Mesendoderm (in vitro differentiated cells): Measurements from ENCODE around the gene EIF4E1B.

Source experiments
- DNase-seq: peaks from one replicate; pipeline ENCODE4 v3.0.0; 2013
- H2AK5ac ChIP-seq: 2 replicates; pipeline ENCODE4 v1.6.1; 2013; ENCODE audit warnings: low read length, inconsistent platforms
- H2BK120ac ChIP-seq: 2 replicates; pipeline ENCODE4 v1.6.1; 2013; ENCODE audit warnings: low read depth, mild to moderate bottlenecking, low read length, moderate library complexity, mixed read lengths
- H2BK15ac ChIP-seq: replicated peaks from 2 replicates; pipeline ENCODE4 v1.6.1; 2013; ENCODE audit warnings: low read depth, mild to moderate bottlenecking, moderate library complexity
- H2BK5ac ChIP-seq: 2 replicates; pipeline ENCODE4 v1.6.1; 2013; ENCODE audit warnings: low read length, inconsistent platforms
- H3K18ac ChIP-seq: 2 replicates; pipeline ENCODE4 v1.6.1; 2013; ENCODE audit warnings: mild to moderate bottlenecking, low read length, mixed read lengths
- H3K23ac ChIP-seq: one replicate; pipeline ENCODE4 v1.6.1; 2013; ENCODE audit warnings: low read length
- H3K27ac ChIP-seq: 2 replicates; pipeline ENCODE4 v1.5.1; 2013; ENCODE audit warnings: low read depth, mild to moderate bottlenecking, inconsistent platforms, low read length, moderate library complexity
- H3K27me3 ChIP-seq: 2 replicates; pipeline ENCODE4 v1.6.1; 2013; ENCODE audit warnings: low read length, control low read depth, mild to moderate bottlenecking, inconsistent platforms; ENCODE audit not compliant: insufficient read depth, poor library complexity
- H3K36me3 ChIP-seq: 2 replicates; pipeline ENCODE4 v1.6.1; 2013; ENCODE audit warnings: low read length, inconsistent platforms; ENCODE audit not compliant: control insufficient read depth, insufficient read depth
- H3K4ac ChIP-seq: one replicate; pipeline ENCODE4 v1.6.1; 2013; ENCODE audit warnings: low read depth, mild to moderate bottlenecking, low read length, moderate library complexity
- H3K4me1 ChIP-seq: 2 replicates; pipeline ENCODE4 v1.6.1; 2013; ENCODE audit warnings: low read depth, low read length, inconsistent platforms; ENCODE audit not compliant: control insufficient read depth
- H3K4me2 ChIP-seq: 2 replicates; pipeline ENCODE4 v1.6.1; 2013; ENCODE audit warnings: low read length
- H3K4me3 ChIP-seq: 2 replicates; pipeline ENCODE4 v1.5.1; 2013; ENCODE audit warnings: mild to moderate bottlenecking, low read length
- H3K56ac ChIP-seq: one replicate; pipeline ENCODE4 v1.6.1; 2013; ENCODE audit warnings: low read length
- H3K79me1 ChIP-seq: 2 replicates; pipeline ENCODE4 v1.6.1; 2013; ENCODE audit warnings: low read length, inconsistent platforms
- H3K79me2 ChIP-seq: 2 replicates; pipeline ENCODE4 v1.6.1; 2013; ENCODE audit warnings: mild to moderate bottlenecking, low read length; ENCODE audit not compliant: control insufficient read depth, insufficient read depth
- H3K9ac ChIP-seq: 2 replicates; pipeline ENCODE4 v1.6.1; 2013; ENCODE audit warnings: low read length, inconsistent platforms
- H4K5ac ChIP-seq: one replicate; pipeline ENCODE4 v1.6.1; 2013; ENCODE audit warnings: low read length
- H4K8ac ChIP-seq: one replicate; pipeline ENCODE4 v1.6.1; 2013; ENCODE audit warnings: low read depth, mild to moderate bottlenecking, control low read depth, low read length, moderate library complexity
- WGBS: extraction: QIAGEN DNeasy Blood & Tissue Kit; methylation state at CpG from one replicate; pipeline ENCODE4 v1.1.7; 2013; ENCODE audit warnings: low lambda C conversion rate, missing lambda C conversion rate; ENCODE audit not compliant: insufficient coverage; ENCODE audit errors: extremely low coverage; 5-methylcytosine and 5-hydroxymethylcytosine counted together

The EIF4E1B gene

DNA sequence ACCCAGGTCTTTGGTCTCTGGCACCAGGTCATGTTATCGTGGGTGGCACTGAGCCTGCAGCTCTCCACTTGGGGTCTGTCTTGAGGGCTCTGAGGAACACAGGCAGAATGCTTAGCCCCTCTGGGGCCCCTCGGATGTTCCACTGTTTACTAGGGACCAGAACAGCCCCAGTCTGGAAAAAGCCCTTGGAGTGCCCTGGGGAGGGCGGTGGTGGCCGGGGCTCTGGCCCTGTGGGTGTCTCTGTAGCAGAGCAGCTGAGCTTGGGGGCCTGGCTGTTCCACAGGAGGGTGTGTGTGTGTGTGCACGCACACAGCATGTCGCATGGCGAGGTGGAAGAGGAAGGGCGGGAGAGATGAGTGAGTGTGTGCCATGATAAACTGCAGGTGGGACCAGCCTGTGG is 35.9 kb upstream of the EIF4E1B start:
- Histone ChIP-seq H3K4ac (no peak overlapping the region), H3K27ac (no peak overlapping the region), H4K5ac (no peak overlapping the region), H3K23ac (no peak overlapping the region), H3K4me2 (no peak overlapping the region), H3K56ac (no peak overlapping the region), H3K27me3 (no peaks in the 10 kb centered on the region), H4K8ac (no peak overlapping the region), H2BK15ac (no peak overlapping the region), H2AK5ac (no peak overlapping the region), H3K18ac (no peak overlapping the region), H3K36me3 (no peaks in the 10 kb centered on the region), H2BK120ac (no peak overlapping the region), H3K79me2 (no peaks in the 10 kb centered on the region), H3K79me1 (no peaks in the 10 kb centered on the region), H3K9ac (no peak overlapping the region), H3K4me1 (no peaks in the 10 kb centered on the region), H3K4me3 (no peak overlapping the region), H2BK5ac (no peak overlapping the region)
- WGBS, result no CpG with 5 or more reads among the region's 8 CpGs
- DNase-seq, result no peak

- Histone ChIP-seq H3K56ac (no peak overlapping the region), H2BK120ac (no peak overlapping the region), H3K27me3 (no peaks in the 10 kb centered on the region), H4K5ac (no peak overlapping the region), H3K23ac (no peak overlapping the region), H3K4me3 (no peak overlapping the region), H2BK15ac (no peak overlapping the region), H3K4ac (no peak overlapping the region), H4K8ac (no peak overlapping the region), H3K9ac (no peak overlapping the region), H2AK5ac (no peak overlapping the region), H2BK5ac (no peak overlapping the region), H3K4me2 (no peak overlapping the region), H3K27ac (no peak overlapping the region), H3K79me2 (no peaks in the 10 kb centered on the region), H3K79me1 (no peaks in the 10 kb centered on the region), H3K36me3 (no peaks in the 10 kb centered on the region), H3K4me1 (no peaks in the 10 kb centered on the region), H3K18ac (no peak overlapping the region)
- DNase-seq, result no peak
- no CpG with 5 or more reads among the region's 11 CpGs for WGBS
These were observed 35.0 kb upstream of the EIF4E1B start for GRCh38 chr5:176595386-176595943.

DNA sequence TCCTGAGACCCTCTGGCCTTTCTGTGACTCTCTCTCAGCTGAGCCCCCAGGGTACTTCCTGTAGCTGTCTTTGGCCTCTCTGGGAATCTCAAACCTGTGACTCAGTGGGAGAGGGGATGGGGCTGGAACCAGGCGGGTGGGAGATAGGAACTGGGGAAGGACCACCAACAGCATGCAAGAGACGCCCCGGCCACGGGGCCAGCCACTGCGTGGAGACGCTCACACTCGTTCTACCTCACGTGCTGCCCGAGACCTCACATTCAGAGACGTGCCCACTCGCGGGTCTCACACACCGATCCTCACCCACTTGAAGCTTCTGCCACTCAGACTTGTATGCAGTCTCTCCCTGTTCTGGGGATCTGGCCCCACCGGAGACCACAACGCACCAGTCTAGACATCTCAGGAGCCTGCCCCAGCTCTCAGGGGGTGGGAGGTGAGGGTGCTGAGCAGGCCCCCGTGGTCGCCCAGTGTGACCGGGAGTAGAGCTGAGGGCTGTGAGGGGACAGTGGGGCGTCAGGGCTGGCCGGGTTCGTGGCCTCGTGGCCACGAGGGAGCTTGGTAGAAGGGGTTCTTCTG is 34.3 kb upstream of the EIF4E1B start:
- Histone ChIP-seq H3K36me3 (no peaks in the 10 kb centered on the region), H2BK120ac (no peak overlapping the region), H3K79me2 (no peaks in the 10 kb centered on the region), H2BK15ac (no peak overlapping the region), H3K4ac (no peak overlapping the region), H3K9ac (no peak overlapping the region), H4K5ac (no peak overlapping the region), H3K23ac (no peak overlapping the region), H3K27me3 (no peaks in the 10 kb centered on the region), H3K79me1 (no peaks in the 10 kb centered on the region), H3K4me3 (no peak overlapping the region), H4K8ac (no peak overlapping the region), H3K56ac (no peak overlapping the region), H3K27ac (no peak overlapping the region), H3K4me1 (no peaks in the 10 kb centered on the region), H3K4me2 (no peak overlapping the region), H2AK5ac (no peak overlapping the region), H2BK5ac (no peak overlapping the region), H3K18ac (no peak overlapping the region)
- DNase-seq, result no peak
- no CpG with 5 or more reads among the region's 23 CpGs for WGBS

GRCh38 chr5:176596689-176597416 is 33.6 kb upstream of the EIF4E1B start:
- Histone ChIP-seq H2BK15ac (no peak overlapping the region), H3K27ac (no peak overlapping the region), H3K56ac (no peak overlapping the region), H2BK120ac (no peak overlapping the region), H3K36me3 (no peaks in the 10 kb centered on the region), H3K79me2 (no peaks in the 10 kb centered on the region), H4K5ac (no peak overlapping the region), H3K4me2 (no peak overlapping the region), H3K18ac (no peak overlapping the region), H3K9ac (no peak overlapping the region), H4K8ac (no peak overlapping the region), H2BK5ac (no peak overlapping the region), H3K23ac (no peak overlapping the region), H3K4me1 (no peaks in the 10 kb centered on the region), H3K4me3 (no peak overlapping the region), H3K4ac (no peak overlapping the region), H2AK5ac (no peak overlapping the region), H3K27me3 (no peaks in the 10 kb centered on the region), H3K79me1 (no peaks in the 10 kb centered on the region)
- DNase-seq, result peak; percentile 52
- WGBS, result no CpG with 5 or more reads among the region's 98 CpGs

- no peak overlapping the region for H2BK5ac ChIP-seq
- no peak overlapping the region for H3K56ac ChIP-seq
- no peaks in the 10 kb centered on the region for H3K36me3 ChIP-seq
- H2AK5ac ChIP-seq, result no peak overlapping the region
- H3K79me2 ChIP-seq, result no peaks in the 10 kb centered on the region
- no peak overlapping the region for H3K4me2 ChIP-seq
- no peak overlapping the region for H3K9ac ChIP-seq
- H3K4ac ChIP-seq, result no peak overlapping the region
- H4K5ac ChIP-seq, result no peak overlapping the region
- no peaks in the 10 kb centered on the region for H3K79me1 ChIP-seq
- H4K8ac ChIP-seq, result no peak overlapping the region
- H3K4me1 ChIP-seq, result no peaks in the 10 kb centered on the region
- no peak overlapping the region for H3K18ac ChIP-seq
- DNase-seq, result peak; percentile 53
- no peak overlapping the region for H2BK120ac ChIP-seq
- no peak overlapping the region for H3K27ac ChIP-seq
- no peak overlapping the region for H3K23ac ChIP-seq
- no peak overlapping the region for H2BK15ac ChIP-seq
- H3K27me3 ChIP-seq, result no peaks in the 10 kb centered on the region
- WGBS, result no CpG with 5 or more reads among the region's 47 CpGs
- no peak overlapping the region for H3K4me3 ChIP-seq
These were observed 32.8 kb upstream of the EIF4E1B start for GRCh38 chr5:176597417-176598389.
